ENCODE results near the gene ETFRF1.

ETFRF1 gene

DNA sequence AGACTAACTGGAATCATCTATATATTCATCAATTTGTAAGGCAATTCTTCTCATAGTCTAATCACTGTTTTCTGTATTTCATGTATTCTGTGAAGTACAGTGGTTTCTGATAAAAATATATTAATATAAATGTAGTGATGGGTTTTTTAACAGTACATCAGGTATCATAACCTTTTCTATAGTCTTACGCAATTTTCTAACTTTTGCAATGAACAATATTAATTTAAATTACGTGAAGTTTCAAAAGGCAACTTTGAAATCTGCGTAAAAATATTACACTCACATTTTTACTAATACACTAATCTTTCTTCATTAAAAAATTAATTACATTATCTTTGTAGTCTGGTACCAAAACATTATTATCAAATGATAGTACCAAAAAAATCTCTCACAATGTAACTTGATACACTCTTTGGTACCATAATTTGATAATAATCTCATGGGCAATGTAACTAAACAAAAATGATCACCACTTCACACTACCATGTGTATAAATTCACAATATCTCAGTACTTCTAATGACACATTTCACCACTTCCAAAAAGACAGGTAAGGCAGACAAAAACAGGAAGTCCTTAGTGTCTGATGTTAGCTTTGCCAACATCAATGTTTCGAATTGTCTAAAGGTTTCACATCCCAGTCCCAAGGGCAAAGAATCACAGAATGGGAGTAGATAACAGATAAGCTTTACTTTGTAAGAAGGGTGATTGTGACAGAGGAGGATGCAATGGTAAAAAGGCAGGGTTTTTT, 8.8 kb upstream of the ETFRF1 start:
- Histone ChIP-seq H3K9ac (no peak overlapping the region), H3K36me3 (no peaks in the 10 kb centered on the region), H3K4me3 (no peak overlapping the region), H3K27ac (no peak overlapping the region), H3K9me3 (replicated peaks in 1 of 11) (no peaks in the 10 kb centered on the region), H3K27me3 (no peaks in the 10 kb centered on the region), H4K20me1 (no peaks in the 10 kb centered on the region), H3K4me2 (no peak overlapping the region), H3K4me1 (no peaks in the 10 kb centered on the region)
- no peak for TF ChIP-seq Cebpa-rat (IDR thresholded peaks at IDR 0.05)

DNA sequence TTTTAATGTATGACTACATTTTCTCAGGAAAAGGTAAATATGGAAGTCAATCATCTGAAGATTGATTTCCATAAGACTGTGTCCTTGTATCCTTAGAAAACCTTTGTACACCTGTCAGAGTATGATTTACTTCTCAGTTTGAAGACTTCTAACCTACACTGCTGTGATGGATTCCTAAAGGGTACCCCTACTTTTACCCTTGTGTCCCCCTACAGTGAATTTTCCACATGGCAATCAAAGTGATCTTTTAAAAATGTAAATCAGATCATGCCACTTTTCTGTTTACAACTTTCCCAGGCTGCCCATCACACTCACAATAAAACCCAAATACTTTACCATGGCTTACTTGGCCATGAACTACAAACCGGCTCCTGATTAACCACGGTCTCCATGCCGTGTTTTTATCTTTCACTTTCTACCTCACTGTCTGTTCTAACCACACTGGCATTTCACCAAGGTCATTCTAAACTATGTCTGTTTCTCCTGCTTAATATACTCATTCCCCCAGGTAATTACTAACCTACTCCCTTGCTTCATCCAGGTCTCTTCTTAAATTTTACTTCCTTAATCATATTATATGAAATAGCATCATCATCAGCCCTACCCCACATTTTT, 8.1 kb upstream of the ETFRF1 start:
- H3K9ac ChIP-seq = no peak overlapping the region
- H3K9me3 ChIP-seq (replicated peaks in 1 of 11) = no peaks in the 10 kb centered on the region
- TF ChIP-seq Cebpa-rat (IDR thresholded peaks at IDR 0.05) = no peak
- 0 out of 22 replicates have a peak overlapping the region, but pooled peaks of 1 of the 11 experiments have one; percentile 14 for H3K4me2 ChIP-seq
- H3K36me3 ChIP-seq = no peaks in the 10 kb centered on the region
- no peak overlapping the region for H3K27ac ChIP-seq
- H3K4me1 ChIP-seq = no peaks in the 10 kb centered on the region
- no peaks in the 10 kb centered on the region for H4K20me1 ChIP-seq
- H3K27me3 ChIP-seq = no peaks in the 10 kb centered on the region
- no peak overlapping the region for H3K4me3 ChIP-seq

DNA sequence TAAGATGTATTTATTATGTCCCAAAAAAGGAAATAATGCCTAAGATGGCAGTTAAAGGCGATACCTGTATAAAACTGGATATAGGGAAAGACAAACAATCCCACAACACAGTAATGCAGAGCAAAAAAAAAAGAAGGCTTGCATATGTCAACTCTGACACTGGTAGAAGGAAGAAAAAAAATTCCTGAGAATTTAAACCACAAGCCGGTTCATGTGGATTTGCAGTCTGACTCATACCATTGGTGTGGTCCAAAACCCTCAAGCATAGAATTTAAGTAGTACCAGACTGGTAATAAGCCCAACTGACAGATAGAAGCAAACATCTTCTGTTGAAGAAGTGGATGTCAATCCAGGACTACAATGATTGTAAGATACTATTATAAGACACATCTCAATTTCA, 7.3 kb upstream of the ETFRF1 start:
- TF ChIP-seq Cebpa-rat (IDR thresholded peaks at IDR 0.05) = no peak
- H4K20me1 ChIP-seq = no peaks in the 10 kb centered on the region
- no peaks in the 10 kb centered on the region for H3K9me3 ChIP-seq (replicated peaks in 1 of 11)
- no peaks in the 10 kb centered on the region for H3K36me3 ChIP-seq
- H3K27me3 ChIP-seq = no peaks in the 10 kb centered on the region
- H3K9ac ChIP-seq = no peak overlapping the region
- H3K4me3 ChIP-seq = no peak overlapping the region
- no peak overlapping the region for H3K4me2 ChIP-seq
- no peaks in the 10 kb centered on the region for H3K4me1 ChIP-seq
- H3K27ac ChIP-seq = no peak overlapping the region

- H3K9me3 ChIP-seq (replicated peaks in 1 of 11) = no peaks in the 10 kb centered on the region
- H3K4me2 ChIP-seq = no peak overlapping the region
- TF ChIP-seq Cebpa-rat (IDR thresholded peaks at IDR 0.05) = no peak
- no peak overlapping the region for H3K9ac ChIP-seq
- no peak overlapping the region for H3K4me3 ChIP-seq
- H3K27me3 ChIP-seq = no peaks in the 10 kb centered on the region
- H4K20me1 ChIP-seq = no peaks in the 10 kb centered on the region
- H3K4me1 ChIP-seq = peaks cover 4 to 9% (median 7%) of the 10 kb centered on the region in 10 experiments; a peak in 17 of 20 replicates
- H3K36me3 ChIP-seq = no peaks in the 10 kb centered on the region
- no peak overlapping the region for H3K27ac ChIP-seq
Measured at GRCh38 chr12:25189656-25190055, 5.4 kb upstream of the ETFRF1 start.

DNA sequence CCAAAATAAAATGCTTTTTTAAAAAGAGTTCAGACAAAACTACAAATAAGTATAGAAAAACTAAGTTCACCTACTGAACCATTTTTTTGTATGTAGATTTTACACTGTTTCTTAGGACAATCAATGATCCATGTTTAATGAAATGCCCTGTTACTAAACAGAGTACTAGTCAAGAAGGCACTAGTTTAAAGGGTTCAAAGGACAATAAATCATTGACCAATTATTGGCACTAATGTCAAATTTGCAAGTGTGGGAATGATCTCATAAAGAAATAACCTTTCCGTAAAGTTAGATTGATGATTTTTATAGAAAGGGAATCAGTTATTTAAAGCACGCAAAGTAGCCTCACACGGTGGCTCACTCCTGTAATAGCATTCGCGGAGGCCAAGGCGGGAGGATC, 4.2 kb upstream of the ETFRF1 start:
- H3K9ac ChIP-seq = no peak overlapping the region
- H4K20me1 ChIP-seq = no peaks in the 10 kb centered on the region
- H3K4me1 ChIP-seq = peaks cover 8 to 14% (median 10%) of the 10 kb centered on the region in 10 experiments
- H3K4me2 ChIP-seq = no peak overlapping the region
- no peaks in the 10 kb centered on the region for H3K9me3 ChIP-seq (replicated peaks in 1 of 11)
- no peak overlapping the region for H3K27ac ChIP-seq
- no peak overlapping the region for H3K4me3 ChIP-seq
- H3K36me3 ChIP-seq = no peaks in the 10 kb centered on the region
- TF ChIP-seq Cebpa-rat (IDR thresholded peaks at IDR 0.05) = no peak
- no peaks in the 10 kb centered on the region for H3K27me3 ChIP-seq

GRCh38 chr12:25194214-25194613, 823 bp upstream of the ETFRF1 start:
- Histone ChIP-seq H3K4me1 (peaks cover 21 to 34% (median 31%) of the 10 kb centered on the region in 10 experiments), H3K4me3 (peak overlapping the region in 9 of 10 experiments; percentile 70 to 78 (median 74); a peak in 11 of 20 replicates)
- no peak for TF ChIP-seq Cebpa-rat (IDR thresholded peaks at IDR 0.05)

DNA sequence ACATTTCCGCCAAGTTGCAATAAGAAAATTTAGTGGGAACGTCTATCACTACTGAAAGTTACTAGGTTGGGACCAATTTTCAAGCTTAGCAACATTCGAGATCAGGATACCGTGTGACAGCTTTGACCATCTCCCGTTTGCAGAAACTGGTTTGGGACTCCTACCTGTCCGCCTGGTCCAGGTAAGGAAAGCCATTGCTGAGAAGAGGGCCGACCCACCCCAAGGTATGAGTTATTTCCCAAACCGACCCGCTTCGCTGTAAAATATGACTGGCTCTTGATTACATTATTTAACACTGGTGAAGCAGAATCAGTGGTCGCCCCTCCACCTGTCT, 348 bp upstream of the ETFRF1 start:
- no peaks in the 10 kb centered on the region for H3K9me3 ChIP-seq (replicated peaks in 1 of 11)
- no peak for TF ChIP-seq Cebpa-rat (IDR thresholded peaks at IDR 0.05)
- peak overlapping the region; percentile 70 to 80 (median 74) for H3K4me3 ChIP-seq
- peaks cover 0 to 3% (median 0%) of the 10 kb centered on the region in 11 experiments; a peak in 3 of 22 replicates for H3K36me3 ChIP-seq
- peak overlapping the region; percentile 77 to 97 (median 89) for H3K4me2 ChIP-seq
- peak overlapping the region; percentile 80 to 93 (median 84) for H3K9ac ChIP-seq
- peaks cover 21 to 34% (median 31%) of the 10 kb centered on the region in 10 experiments for H3K4me1 ChIP-seq
- H4K20me1 ChIP-seq = peaks cover 0 to 6% (median 0%) of the 10 kb centered on the region in 11 experiments; a peak in 1 of 22 replicates
- no peaks in the 10 kb centered on the region for H3K27me3 ChIP-seq
- H3K27ac ChIP-seq = peak overlapping the region in 7 of 11 experiments; percentile 6 to 90 (median 86); a peak in 8 of 22 replicates

More at GRCh38 chr12:25194214-25194613, 823 bp upstream of the ETFRF1 start:
- no peaks in the 10 kb centered on the region for H3K36me3 ChIP-seq
- no peaks in the 10 kb centered on the region for H3K9me3 ChIP-seq (replicated peaks in 1 of 11)
- peak overlapping the region in 3 of 11 experiments; percentile 83 to 93 (median 89); a peak in 4 of 22 replicates for H3K9ac ChIP-seq
- peaks cover 0 to 6% (median 0%) of the 10 kb centered on the region in 11 experiments; a peak in 1 of 22 replicates for H4K20me1 ChIP-seq
- H3K4me2 ChIP-seq = peak overlapping the region; percentile 77 to 97 (median 89); a peak in 20 of 22 replicates
- H3K27me3 ChIP-seq = no peaks in the 10 kb centered on the region
- H3K27ac ChIP-seq = peak overlapping the region in 2 of 11 experiments; percentile 81 to 90; a peak in 3 of 22 replicates

- Histone ChIP-seq H3K27me3 (no peaks in the 10 kb centered on the region), H3K4me3 (no peak overlapping the region), H3K36me3 (peaks cover 0 to 27% (median 4%) of the 10 kb centered on the region in 11 experiments; a peak in 7 of 22 replicates), H3K27ac (no peak overlapping the region), H4K20me1 (peaks cover 0 to 10% (median 0%) of the 10 kb centered on the region in 11 experiments; a peak in 2 of 22 replicates), H3K9ac (no peak overlapping the region; a peak in 1 of 22 replicates), H3K4me2 (peak overlapping the region in 5 of 11 experiments; percentile 13 to 54 (median 38); a peak in 7 of 22 replicates), H3K9me3 (replicated peaks in 1 of 11) (no peaks in the 10 kb centered on the region), H3K4me1 (peaks cover 21 to 34% (median 31%) of the 10 kb centered on the region in 10 experiments)
- no peak for TF ChIP-seq Cebpa-rat (IDR thresholded peaks at IDR 0.05)
Measured at GRCh38 chr12:25197608-25198007, 2.6 kb downstream of the ETFRF1 start.

- H3K4me3 ChIP-seq = no peak overlapping the region
- no peak overlapping the region for H3K27ac ChIP-seq
- peaks cover 13 to 26% (median 23%) of the 10 kb centered on the region in 10 experiments for H3K4me1 ChIP-seq
- H3K36me3 ChIP-seq = peaks cover 6 to 58% (median 26%) of the 10 kb centered on the region in 11 experiments; a peak in 15 of 22 replicates
- no peaks in the 10 kb centered on the region for H3K27me3 ChIP-seq
- no peak overlapping the region for H3K4me2 ChIP-seq
- H3K9me3 ChIP-seq (replicated peaks in 1 of 11) = no peaks in the 10 kb centered on the region
- no peak overlapping the region for H3K9ac ChIP-seq
- peaks cover 0 to 18% (median 0%) of the 10 kb centered on the region in 11 experiments; a peak in 5 of 22 replicates for H4K20me1 ChIP-seq
- TF ChIP-seq Cebpa-rat (IDR thresholded peaks at IDR 0.05) = no peak
Measured at GRCh38 chr12:25200703-25201102, 5.7 kb downstream of the ETFRF1 start.
